HCT116 (cell line): Measurements from ENCODE around the gene LOXL1. TPM values are rescaled to one million over a fixed set of nuclear protein-coding genes. Genes with fewer than 3 reads are reported as not detected.

Source experiments
- ATAC-seq: fragments of 200-7000 bp; cut with Tn5 transposase; 2 replicates; pipeline ENCODE4 v1.9.1; 2020; ENCODE audit warnings: mild to moderate bottlenecking, moderate library complexity
- BruUV-seq: library from RNA; stranded (reverse); fragments of 400-500 nt; replicated peaks from 2 replicates; lab custom pipeline; 2021; lab: Mats Ljungman, UMichigan
- CTCF ChIA-PET: fragments of 300-600 bp; sonication (Branson Sonifier 250); formaldehyde crosslinking; loops from one replicate; lab custom pipeline; 2021; ENCODE audit warnings: antibody characterized with exemption; lab: Charles Lee
- POLR2A ChIA-PET: fragments of 300-600, 350-600 bp; sonication (Branson Sonifier 250); formaldehyde crosslinking; loops from one replicate; lab custom pipeline; 2021; ENCODE audit warnings: antibody characterized with exemption; lab: Charles Lee
- RAD21 ChIA-PET, 2 experiments: fragments of 300-600 bp; sonication (Branson Sonifier 250); formaldehyde crosslinking; loops; one replicate each; lab custom pipeline; 2023; ENCODE audit warnings: low total read pairs in 2 of 2; ENCODE audit not compliant: uncharacterized antibody in 2 of 2, unreplicated experiment in 2 of 2, low non-redundant PET in 1 of 2; lab: Charles Lee
- DNase-seq: peaks from one replicate; pipeline ENCODE4 v3.0.0-alpha.2; 2010; ENCODE audit warnings: low read depth, low spot score
- H2AFZ ChIP-seq: fragments of 200-600 bp; shearing (Covaris generic), sonication (generic); 2 replicates; pipeline ENCODE4 v1.6.1; 2017; ENCODE audit warnings: low read depth, mixed run types, mixed read lengths, antibody characterized with exemption, low read length; ENCODE audit not compliant: poor library complexity, severe bottlenecking
- H3K27ac ChIP-seq: 2 replicates; pipeline ENCODE4 v1.5.1; 2012; ENCODE audit warnings: low read depth, low read length
- H3K27me3 ChIP-seq: fragments of 200-600 bp; sonication (generic); 2 replicates; pipeline ENCODE4 v1.6.1; 2016; ENCODE audit warnings: mixed run types, low read length, mixed read lengths; ENCODE audit not compliant: insufficient read depth
- H3K36me3 ChIP-seq, 2 experiments: fragments of 200-500 bp in 1 of 2; fragments of 200-600 bp in 1 of 2; sonication (Bioruptor generic) in 1 of 2; sonication (generic) in 1 of 2; 2 replicates each; pipeline versions ENCODE4 v1.5.1 to v1.6.1; 2014 to 2016; ENCODE audit warnings: low read length in 2 of 2, inconsistent platforms in 1 of 2, mixed read lengths in 1 of 2, mixed run types in 1 of 2; ENCODE audit not compliant: insufficient read depth in 2 of 2, control insufficient read depth in 1 of 2
- H3K4me1 ChIP-seq, 2 experiments: fragments of 200-600 bp in 1 of 2; sonication (generic) in 1 of 2; 2 replicates each; pipeline versions ENCODE4 v1.5.1 to v1.6.1; 2012 to 2017; ENCODE audit warnings: low read length in 2 of 2, inconsistent platforms in 1 of 2, mild to moderate bottlenecking in 1 of 2, mixed read lengths in 1 of 2, mixed run types in 1 of 2, moderate library complexity in 1 of 2; ENCODE audit not compliant: insufficient read depth in 2 of 2, control insufficient read depth in 1 of 2
- H3K4me2 ChIP-seq: fragments of 200-600 bp; sonication (generic); 2 replicates; pipeline ENCODE4 v1.6.1; 2017; ENCODE audit warnings: mixed run types, low read length, mixed read lengths
- H3K4me3 ChIP-seq, 2 experiments: fragments of 200-600 bp in 1 of 2; sonication (generic) in 1 of 2; replicated peaks in 1 of 2; 2 replicates each; pipeline ENCODE4 v1.5.1; 2011 to 2016; ENCODE audit warnings: low read length in 2 of 2, control low read depth in 1 of 2, low read depth in 1 of 2, mild to moderate bottlenecking in 1 of 2, mixed read lengths in 1 of 2, mixed run types in 1 of 2
- H3K79me2 ChIP-seq: fragments of 200-600 bp; sonication (generic); 2 replicates; pipeline ENCODE4 v1.6.1; 2017; ENCODE audit warnings: mild to moderate bottlenecking, mixed run types, low read length, moderate library complexity, mixed read lengths; ENCODE audit not compliant: insufficient read depth
- H3K9ac ChIP-seq: fragments of 200-600 bp; sonication (generic); 2 replicates; pipeline ENCODE4 v1.6.1; 2016; ENCODE audit warnings: low read length, mixed read lengths
- H3K9me2 ChIP-seq: fragments of 200-600 bp; sonication (generic), shearing (Covaris generic); 2 replicates; pipeline ENCODE4 v1.6.1; 2017; ENCODE audit warnings: mixed run types, mild to moderate bottlenecking, moderate library complexity; ENCODE audit not compliant: insufficient read depth
- H3K9me3 ChIP-seq, 2 experiments: fragments of 200-500 bp in 1 of 2; fragments of 200-600 bp in 1 of 2; sonication (Bioruptor generic) in 1 of 2; sonication (generic) in 1 of 2; 2 replicates each; pipeline ENCODE4 v1.6.1; 2014 to 2017; ENCODE audit warnings: low read length in 2 of 2, mixed read lengths in 2 of 2, inconsistent platforms in 1 of 2, low read depth in 1 of 2, mild to moderate bottlenecking in 1 of 2, mixed run types in 1 of 2, moderate library complexity in 1 of 2; ENCODE audit not compliant: control insufficient read depth in 1 of 2, insufficient read depth in 1 of 2
- H4K20me1 ChIP-seq: fragments of 200-600 bp; sonication (generic), shearing (Covaris generic); 2 replicates; pipeline ENCODE4 v1.6.1; 2017; ENCODE audit warnings: mixed run types, mild to moderate bottlenecking, moderate library complexity; ENCODE audit not compliant: insufficient read depth
- ATF3 ChIP-seq: IDR thresholded peaks from 2 replicates; pipeline ENCODE4 v1.6.1; 2012
- CBX3 ChIP-seq: IDR thresholded peaks from 2 replicates; pipeline ENCODE4 v1.6.1; 2012; ENCODE audit warnings: low read depth
- CEBPB ChIP-seq: IDR thresholded peaks from 2 replicates; pipeline ENCODE4 v1.6.1; 2012; ENCODE audit warnings: low read depth
- CTCF ChIP-seq, 3 experiments: fragments of 200-600 bp in 1 of 3; sonication (generic) in 1 of 3; IDR thresholded peaks in 2 of 3; conservative IDR thresholded peaks in 1 of 3; 2 replicates each; pipeline ENCODE4 v1.5.1; 2012 to 2017; ENCODE audit warnings: low read depth in 2 of 3, low read length in 2 of 3, antibody characterized with exemption in 1 of 3, borderline replicate concordance in 1 of 3, control low read depth in 1 of 3, mild to moderate bottlenecking in 1 of 3, mixed read lengths in 1 of 3, mixed run types in 1 of 3, moderate library complexity in 1 of 3; ENCODE audit not compliant: insufficient read depth in 1 of 3
- ELF1 ChIP-seq: IDR thresholded peaks from 2 replicates; pipeline ENCODE4 v1.6.1; 2012; ENCODE audit warnings: low read depth, borderline replicate concordance
- EZH2 ChIP-seq: fragments of 200-600 bp; sonication (generic); IDR thresholded peaks from 2 replicates; pipeline ENCODE4 v1.6.1; 2017; ENCODE audit warnings: antibody characterized with exemption, mixed run types
- EZH2phosphoT487 ChIP-seq: fragments of 200-600 bp; IDR thresholded peaks from 2 replicates; pipeline ENCODE4 v1.6.1; 2018; ENCODE audit warnings: antibody characterized with exemption, borderline replicate concordance
- RAD21 ChIP-seq: IDR thresholded peaks from 2 replicates; pipeline ENCODE4 v1.6.1; 2012; ENCODE audit warnings: low read depth, mild to moderate bottlenecking
- SP1 ChIP-seq: IDR thresholded peaks from 2 replicates; pipeline ENCODE4 v1.6.1; 2012; ENCODE audit warnings: low read depth
- ZFX ChIP-seq: fragments of 450-650 bp; IDR thresholded peaks from 2 replicates; pipeline ENCODE4 v1.6.1; 2017
- ZNF274 ChIP-seq: fragments of 200-500 bp; sonication (Bioruptor generic); IDR thresholded peaks from 2 replicates; pipeline ENCODE4 v1.6.1; 2014; ENCODE audit warnings: mild to moderate bottlenecking, low read depth, low read length, inconsistent platforms
- intact Hi-C: fragments of 100-400 bp; cut with micrococcal nuclease; formaldehyde crosslinking; loops from 2 replicates; pipeline ENCODE4 v1.10.0; 2022
- total RNA-seq: library from RNA; stranded (reverse); gene quantifications from one replicate; pipeline ENCODE4 v1.2.1, GENCODE V29; 2021; ENCODE audit not compliant: unreplicated experiment
- TF ChIP-seq, protein P1 (sequence below): IDR thresholded peaks from 2 replicates; pipeline ENCODE4 v1.6.1; 2011; ENCODE audit warnings: mild to moderate bottlenecking, low read length, moderate library complexity; ENCODE audit not compliant: insufficient replicate concordance; ENCODE audit errors: extremely low read depth

The LOXL1 gene
- total RNA-seq, 1 experiment from 2014 or later, result 14.9 TPM

GRCh38 chr15:73951601-73952000 lies 25.3 kb downstream of the LOXL1 start:
- no peak overlapping the region for H3K27ac ChIP-seq
- no peaks in the 10 kb centered on the region for H3K79me2 ChIP-seq
- no peaks in the 10 kb centered on the region for H3K9me2 ChIP-seq
- no peak for DNase-seq
- no peaks in the 10 kb centered on the region for H3K36me3 ChIP-seq
- no peak overlapping the region for H3K4me3 ChIP-seq
- TF ChIP-seq ATF3 (no peak), ELF1 (no peak)
- TF ChIP-seq, protein P1, sequence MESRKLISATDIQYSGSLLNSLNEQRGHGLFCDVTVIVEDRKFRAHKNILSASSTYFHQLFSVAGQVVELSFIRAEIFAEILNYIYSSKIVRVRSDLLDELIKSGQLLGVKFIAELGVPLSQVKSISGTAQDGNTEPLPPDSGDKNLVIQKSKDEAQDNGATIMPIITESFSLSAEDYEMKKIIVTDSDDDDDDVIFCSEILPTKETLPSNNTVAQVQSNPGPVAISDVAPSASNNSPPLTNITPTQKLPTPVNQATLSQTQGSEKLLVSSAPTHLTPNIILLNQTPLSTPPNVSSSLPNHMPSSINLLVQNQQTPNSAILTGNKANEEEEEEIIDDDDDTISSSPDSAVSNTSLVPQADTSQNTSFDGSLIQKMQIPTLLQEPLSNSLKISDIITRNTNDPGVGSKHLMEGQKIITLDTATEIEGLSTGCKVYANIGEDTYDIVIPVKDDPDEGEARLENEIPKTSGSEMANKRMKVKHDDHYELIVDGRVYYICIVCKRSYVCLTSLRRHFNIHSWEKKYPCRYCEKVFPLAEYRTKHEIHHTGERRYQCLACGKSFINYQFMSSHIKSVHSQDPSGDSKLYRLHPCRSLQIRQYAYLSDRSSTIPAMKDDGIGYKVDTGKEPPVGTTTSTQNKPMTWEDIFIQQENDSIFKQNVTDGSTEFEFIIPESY, result no peak
- intact Hi-C loops, result loop anchor here (1.0 kb wide), 1 partner anchor 13 kb away; no protein-coding TSS in a partner anchor
- ChIA-PET RAD21 (interaction anchor here in 1 of 2 experiments (0.8 kb wide), 1 partner anchor 358 kb away, joined by 3 read pairs; no protein-coding TSS in a partner anchor), POLR2A (interaction anchor here (1.0 kb wide), 1 partner anchor 20 kb away, joined by 3 read pairs; no protein-coding TSS in a partner anchor), CTCF (interaction anchor here (0.8 to 2.4 kb wide), 14 partner anchors 9 to 369 kb away, joined by 3 to 23 read pairs (median 8); partner anchors contain the start of gene LOXL1)
- BruUV-seq, result no TSS peak
- H3K27me3 ChIP-seq, result no peaks in the 10 kb centered on the region
- H4K20me1 ChIP-seq, result no peaks in the 10 kb centered on the region
- no peak overlapping the region for H3K9ac ChIP-seq
- no peak overlapping the region for H3K4me2 ChIP-seq
- H2AFZ ChIP-seq, result no peak overlapping the region
- H3K9me3 ChIP-seq, result no peaks in the 10 kb centered on the region
- no peak for ATAC-seq
- peaks cover 6 to 22% of the 10 kb centered on the region in 2 experiments for H3K4me1 ChIP-seq

- intact Hi-C loops, result no loop called here
- no peak overlapping the region for H3K4me2 ChIP-seq
- BruUV-seq, result no TSS peak
- TF ChIP-seq EZH2phosphoT487 (no peak), RAD21 (no peak), EZH2 (no peak), CBX3 (no peak), SP1 (no peak), ZFX (no peak), CEBPB (no peak), CTCF (IDR thresholded peaks at IDR 0.05 in 2 of 3, conservative IDR thresholded peaks at IDR 0.05 in 1 of 3; ENCODE audit: borderline replicate concordance in 1 of 3, insufficient read depth in 1 of 3, low read depth in 2 of 3, low read length in 2 of 3) (no peak), ZNF274 (no peak)
These were observed 26.1 kb downstream of the LOXL1 start for GRCh38 chr15:73952171-73952912.

More at GRCh38 chr15:73952171-73952912, 26.1 kb downstream of the LOXL1 start:
- no peak overlapping the region for H3K27ac ChIP-seq
- H3K4me3 ChIP-seq, result no peak overlapping the region
- DNase-seq (no peak), ATAC-seq (no peak)
- no peaks in the 10 kb centered on the region for H3K9me2 ChIP-seq
- peaks cover 13 to 29% of the 10 kb centered on the region in 2 experiments for H3K4me1 ChIP-seq
- H4K20me1 ChIP-seq, result no peaks in the 10 kb centered on the region
- H2AFZ ChIP-seq, result no peak overlapping the region
- ChIA-PET RAD21 (no interaction called here), POLR2A (no interaction called here), CTCF (interaction anchor here (1.4 to 2.4 kb wide), 5 partner anchors 8 to 368 kb away, joined by 8 to 16 read pairs (median 9); no protein-coding TSS in a partner anchor)
- no peaks in the 10 kb centered on the region for H3K36me3 ChIP-seq
- no peaks in the 10 kb centered on the region for H3K79me2 ChIP-seq
- H3K9me3 ChIP-seq, result no peaks in the 10 kb centered on the region
- H3K27me3 ChIP-seq, result no peaks in the 10 kb centered on the region
- no peak overlapping the region for H3K9ac ChIP-seq
